DMS 273 (cell line): ENCODE data around the gene ABHD12.
"Not testable (repeated sequence)": the region's sequence is repeated elsewhere in the genome, so short reads cannot be mapped to it uniquely, and the experiment has no call there.

Experiments used
- DNase-seq: peaks from one replicate; lab custom pipeline; 2025; ENCODE audit not compliant: unreplicated experiment; lab: John Stamatoyannopoulos, UW

ABHD12 gene

DNA sequence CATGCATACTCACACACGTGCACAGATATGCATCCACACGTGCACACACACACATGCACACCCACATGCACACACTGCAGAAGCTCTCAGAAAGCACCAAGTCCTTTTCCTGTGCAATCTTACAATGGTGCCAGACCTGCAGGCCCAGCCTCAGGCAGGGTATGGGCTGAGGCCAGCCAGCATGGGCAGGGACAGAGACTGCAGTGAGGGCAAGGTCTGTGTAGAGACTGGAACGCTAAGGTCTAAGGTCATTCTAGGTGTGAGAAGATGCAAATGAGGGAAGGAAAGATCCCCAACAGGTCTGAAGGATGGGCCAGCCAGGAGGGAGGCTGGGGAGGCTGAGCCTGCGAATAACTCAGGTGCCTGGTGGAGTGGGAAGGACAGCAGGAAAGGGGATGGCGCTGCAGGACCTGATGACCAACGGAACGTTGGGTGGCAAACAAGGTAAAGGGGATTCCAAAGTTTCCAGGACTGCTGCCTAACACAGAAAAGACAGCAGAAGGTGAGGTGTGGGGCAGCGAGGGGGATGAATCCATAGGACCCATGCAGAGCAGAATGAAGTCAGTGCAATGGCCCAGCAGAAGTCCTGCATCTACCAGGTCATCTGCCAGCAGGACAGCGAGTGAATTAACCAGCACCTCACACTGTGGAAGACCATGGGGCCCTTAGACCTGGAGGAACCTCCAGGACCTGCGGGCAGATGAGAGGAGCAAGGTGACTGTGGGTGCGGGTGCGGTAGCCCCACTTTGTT is 67.0 kb downstream of the ABHD12 start:
- DNase-seq = no peak

DNA sequence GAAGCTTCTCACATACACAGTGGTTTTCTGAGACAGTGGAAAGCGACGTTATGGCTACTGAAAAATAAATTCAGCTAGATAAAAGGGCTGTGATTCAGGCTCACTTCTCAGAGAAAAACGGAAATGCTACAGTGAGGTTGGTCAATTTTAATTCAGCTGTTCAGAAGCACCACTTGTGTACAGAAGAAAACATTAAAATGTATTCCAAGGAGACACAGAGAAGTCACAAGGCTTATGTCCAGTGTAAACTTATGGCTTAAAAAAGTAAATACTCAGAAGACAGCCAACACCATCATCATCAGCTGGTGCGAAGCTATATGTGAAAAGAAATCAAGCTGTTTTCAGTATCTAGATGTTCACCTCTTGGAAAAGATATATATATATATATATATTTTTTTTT is 68.6 kb downstream of the ABHD12 start:
- no peak for DNase-seq

DNA sequence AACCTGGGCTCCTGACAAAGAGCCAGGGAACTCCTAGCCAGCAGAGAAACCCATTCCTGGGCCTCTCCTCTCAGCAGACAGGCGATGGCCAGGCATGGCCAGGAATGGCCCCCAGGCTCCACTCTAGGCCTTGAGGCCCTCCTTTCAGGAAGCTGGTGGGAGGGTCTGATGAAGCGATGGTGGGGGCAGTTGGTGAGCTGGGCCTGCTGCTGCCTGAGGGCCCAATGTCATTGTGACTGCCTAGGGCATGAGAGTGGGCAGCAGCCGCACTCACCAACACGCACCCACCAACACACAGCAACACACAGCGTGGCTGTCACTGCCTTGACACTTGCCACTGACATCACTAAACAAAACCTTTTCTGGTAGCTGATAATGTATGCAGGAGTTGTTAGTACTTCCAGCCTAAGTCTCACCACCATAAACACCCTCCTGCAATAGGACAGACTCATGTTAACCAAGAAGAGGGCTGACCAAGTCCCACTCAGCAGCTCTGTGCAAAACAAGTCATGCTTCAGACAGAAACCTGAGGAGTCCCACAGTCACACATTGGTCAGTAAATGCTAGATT is 69.3 kb downstream of the ABHD12 start:
- no peak for DNase-seq

DNA sequence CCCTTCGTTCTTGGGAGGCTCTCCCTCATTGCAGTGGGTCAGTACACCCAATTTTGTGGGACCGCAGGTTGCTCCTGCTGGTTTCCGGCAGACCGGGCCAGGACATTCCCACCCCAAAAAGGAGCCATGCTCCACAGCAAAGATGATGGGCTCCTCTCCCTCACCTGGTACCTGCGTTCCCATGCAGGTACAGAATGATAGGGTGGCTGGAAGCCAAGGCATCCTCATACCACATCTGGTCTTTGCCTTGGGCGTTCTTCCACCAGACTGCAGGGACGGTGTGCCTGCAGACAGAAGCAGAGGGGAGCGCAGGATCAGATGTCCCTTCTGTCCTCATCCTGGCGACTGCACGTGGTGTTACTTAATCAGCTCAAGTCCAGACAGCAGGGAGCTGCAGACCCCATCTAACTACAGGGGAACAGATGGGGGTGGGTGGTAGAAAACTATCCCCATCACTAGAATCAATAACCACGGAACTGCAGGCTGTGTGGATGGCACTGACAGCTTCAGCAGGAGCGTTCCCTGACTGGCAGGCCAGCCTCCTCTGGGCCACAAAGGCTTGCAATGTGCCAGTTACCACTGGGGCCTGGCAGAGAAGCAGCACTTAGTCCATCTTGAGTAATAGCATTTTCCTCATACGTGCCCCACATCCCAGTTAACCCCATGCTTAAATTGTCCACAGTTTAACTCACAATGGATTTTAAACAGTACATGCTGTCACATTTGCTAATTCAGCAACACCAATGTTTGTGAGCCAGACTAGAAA is 70.4 kb downstream of the ABHD12 start:
- no peak for DNase-seq

DNA sequence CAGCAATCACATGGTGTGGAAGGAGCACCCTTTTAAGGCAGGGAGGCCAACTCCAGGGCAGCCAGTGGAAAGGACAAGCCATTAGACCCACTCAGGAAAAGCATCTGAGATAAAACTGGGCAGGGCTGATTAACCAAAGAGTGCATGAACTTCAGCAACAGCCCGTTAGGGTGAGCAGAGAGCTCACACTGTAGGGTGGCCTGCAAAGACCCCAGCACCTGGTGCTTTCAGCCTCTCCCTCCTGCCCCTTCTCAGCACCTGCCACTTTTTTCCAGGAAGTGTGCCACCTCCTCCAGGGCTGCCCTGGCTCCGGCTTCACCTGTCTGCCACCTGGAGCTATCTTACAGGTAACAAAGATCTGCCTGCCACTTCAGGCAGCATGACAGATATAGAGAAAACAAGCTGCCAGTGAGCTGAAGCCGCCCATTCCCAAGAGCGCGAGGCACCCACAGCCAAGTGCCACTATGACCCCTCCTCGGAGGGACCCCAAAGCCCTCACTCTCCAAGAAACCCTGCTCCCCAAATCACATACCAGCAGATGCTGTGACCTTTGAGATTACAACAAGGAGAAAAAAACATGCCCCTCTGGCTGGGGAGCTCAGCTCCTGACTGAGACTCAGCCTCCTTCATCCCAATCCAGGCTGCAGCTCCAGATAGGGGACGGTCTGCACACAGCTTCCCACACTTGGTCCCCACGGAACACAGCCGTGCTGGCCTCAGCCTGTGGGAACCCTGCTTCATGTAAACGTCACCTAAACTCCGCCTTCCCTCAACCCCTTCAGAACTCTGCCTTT is 71.2 kb downstream of the ABHD12 start:
- no peak for DNase-seq

DNA sequence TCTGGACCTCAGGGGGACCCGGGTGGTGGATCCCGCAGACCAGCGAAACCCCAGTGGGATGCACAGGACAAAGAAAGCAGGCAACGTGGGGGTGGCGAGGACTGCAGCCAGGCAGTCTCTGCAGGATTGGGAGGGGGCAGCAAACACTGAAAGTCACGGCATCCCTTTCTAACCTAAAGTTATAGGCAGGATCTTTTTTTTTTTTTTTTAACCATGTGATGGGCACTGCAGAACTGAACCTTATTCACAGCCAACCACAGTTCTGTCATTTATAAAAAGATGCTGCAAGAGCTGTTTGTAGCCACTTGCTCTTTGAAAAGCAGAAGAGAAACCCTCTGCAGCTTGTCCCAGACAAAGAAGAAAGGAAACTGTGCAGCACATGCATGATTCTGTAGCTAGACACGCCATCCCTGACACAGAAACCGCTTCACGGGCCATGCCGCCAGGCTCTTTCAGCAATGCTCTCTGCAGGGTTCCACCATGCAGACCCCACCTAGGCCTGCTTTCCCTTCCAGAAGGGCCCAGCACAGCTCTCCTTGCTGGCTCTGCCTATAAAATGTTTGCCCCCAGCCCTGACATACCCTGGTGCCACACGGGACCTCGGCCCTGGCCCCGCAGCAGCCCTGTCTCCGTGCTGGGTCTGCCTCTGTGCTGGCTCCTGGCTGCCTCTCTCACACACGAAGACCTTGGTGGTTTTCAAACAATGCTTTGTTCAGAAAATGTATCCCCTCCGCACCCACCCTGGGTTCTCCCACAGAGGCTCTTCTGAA is 72.0 kb downstream of the ABHD12 start:
- DNase-seq = no peak

DNA sequence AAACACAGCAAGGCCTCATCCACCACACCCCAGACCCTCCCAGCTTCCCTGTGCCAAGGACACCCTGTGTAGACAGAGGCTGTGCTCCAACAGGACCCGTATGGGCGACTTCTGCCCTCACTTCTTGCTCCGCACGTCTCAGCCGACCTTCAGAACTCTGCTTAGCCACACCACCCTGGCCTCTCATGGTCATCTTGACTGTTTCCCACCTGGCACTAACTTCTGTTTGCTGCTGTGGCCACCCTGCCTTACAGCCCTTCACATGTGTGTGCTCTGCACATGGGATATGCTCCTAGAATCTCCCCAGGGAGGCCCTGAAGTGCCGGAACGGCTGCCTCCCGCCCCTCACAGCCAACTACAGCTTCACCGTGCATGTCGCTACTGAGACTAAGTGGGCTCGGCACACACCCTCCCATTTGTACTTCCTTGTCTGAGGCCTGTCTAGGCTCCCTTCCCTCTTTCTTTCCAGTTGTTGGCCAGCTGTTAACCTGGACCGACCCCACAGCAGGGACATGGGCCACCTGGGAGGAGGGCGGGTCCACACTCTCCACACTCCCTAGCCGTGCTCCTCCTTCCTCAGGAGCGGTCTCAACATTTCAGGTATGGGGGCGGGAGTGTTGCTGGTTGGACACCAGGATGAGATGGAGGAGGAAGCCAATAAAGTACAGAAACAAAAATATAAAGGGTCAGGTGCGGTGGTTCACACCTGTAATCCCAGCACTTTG is 73.1 kb downstream of the ABHD12 start:
- DNase-seq = no peak

DNA sequence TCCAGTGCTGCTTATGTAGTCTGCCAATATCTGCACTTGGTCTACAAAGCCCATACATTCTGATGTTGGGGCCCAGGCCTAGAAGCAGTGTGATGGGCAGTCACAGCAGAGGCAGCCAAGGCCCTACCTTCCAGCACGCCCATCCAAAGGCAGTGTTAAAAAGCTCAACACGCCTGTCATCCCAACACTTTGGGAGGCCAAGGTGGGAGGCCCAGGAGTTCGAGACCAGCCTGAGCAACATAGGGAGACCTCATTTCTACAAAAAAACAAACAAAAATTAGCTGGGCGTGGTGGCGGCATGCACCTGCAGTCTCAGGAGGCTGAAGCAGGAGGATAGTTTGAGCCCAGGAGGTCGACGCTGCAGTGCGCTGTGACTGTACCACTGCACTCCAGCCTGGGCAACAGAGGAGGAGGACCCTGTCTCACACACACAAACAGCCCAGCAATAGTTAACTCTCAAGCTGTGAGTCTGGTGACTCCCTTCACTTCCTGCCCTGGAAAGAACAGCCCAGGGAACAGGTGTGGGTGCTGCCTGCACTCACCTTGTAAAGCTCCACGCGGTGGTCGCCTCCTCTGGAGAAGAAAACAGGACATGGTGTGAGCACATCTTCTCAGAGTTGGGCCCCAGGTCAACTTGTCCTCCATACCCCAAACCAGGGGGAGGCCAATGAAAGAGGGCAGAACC is 74.0 kb downstream of the ABHD12 start:
- DNase-seq = no peak

DNA sequence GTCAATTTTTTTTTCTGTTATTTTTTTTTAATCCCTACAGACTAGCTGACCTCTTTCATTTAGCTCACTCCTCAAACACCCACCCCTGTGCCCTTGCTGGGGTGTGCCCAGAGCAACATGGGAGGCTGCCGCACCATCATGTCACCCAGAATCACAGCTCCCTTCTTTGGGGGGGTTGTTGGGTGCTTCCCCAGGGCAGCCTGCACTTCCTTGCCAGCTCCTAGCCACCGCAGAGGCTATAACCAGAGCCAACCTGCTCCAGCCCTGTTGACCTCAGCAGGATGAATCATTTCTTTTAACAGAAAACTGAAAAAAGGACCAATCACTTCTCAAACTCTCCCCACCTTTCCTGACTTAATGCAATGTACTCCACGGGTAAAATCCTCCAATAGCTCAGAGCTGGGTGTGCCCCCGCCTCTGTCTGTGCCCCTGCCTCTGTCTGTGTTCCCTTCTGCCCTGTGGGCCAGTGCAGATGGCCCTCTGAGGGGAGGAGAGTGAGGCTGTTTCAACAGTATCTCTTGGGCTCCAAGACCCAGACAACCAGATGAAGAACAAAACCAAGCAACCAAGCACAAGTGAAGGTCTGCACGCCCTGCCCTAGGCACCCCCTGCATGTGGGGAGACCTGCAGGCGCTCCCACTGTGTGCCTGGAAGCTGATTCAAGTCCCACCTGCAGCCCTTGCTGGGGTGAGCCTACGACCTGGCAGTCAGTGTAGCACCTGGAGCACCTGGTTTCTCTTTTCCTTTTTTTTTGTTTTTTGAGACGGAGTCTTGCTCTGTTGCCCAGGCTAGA is 75.0 kb downstream of the ABHD12 start:
- no peak for DNase-seq

DNA sequence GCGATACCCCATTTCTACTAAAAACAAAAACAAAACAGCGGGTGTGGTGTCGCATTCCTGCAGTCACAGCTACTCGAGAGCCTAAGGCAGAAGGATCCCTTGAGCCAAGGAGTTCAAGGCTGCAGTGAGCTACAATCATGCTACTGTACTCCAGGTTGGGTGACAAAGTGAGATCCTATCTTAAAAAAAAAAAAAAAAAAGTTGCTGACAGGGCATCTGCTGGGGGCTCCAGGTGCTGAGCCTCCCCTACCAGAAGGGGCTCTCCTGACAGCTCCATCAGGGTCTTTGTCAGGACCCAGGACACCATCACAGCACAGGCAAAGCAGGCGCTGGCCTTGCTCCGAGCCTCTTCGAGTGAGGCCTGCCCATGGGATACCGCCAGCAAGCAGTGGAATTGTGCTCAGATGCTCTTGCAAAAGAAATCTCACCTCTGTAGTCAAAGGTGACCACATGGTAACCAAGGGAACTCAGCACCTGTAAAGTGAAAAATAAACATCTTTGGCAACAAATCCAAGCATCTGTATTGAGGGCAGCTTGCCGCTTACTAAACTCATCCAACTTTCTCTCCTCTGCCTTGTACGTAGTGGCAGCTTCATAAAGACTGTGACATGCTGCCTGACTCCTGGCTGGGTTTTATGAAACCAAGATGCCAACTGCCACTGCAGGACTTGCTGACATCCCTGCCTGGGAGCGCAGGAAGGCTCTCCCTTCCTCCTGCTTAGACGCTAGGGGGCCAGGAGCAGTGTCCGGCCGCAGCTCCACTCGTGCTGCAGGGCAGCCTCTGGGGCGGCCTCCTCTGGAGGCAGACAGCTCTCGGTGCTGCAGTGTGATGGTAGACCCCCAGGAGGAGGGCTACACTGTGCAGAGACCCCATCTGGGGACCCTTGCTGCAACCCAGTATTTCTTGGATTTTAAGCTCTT is 75.9 kb downstream of the ABHD12 start:
- DNase-seq = no peak

DNA sequence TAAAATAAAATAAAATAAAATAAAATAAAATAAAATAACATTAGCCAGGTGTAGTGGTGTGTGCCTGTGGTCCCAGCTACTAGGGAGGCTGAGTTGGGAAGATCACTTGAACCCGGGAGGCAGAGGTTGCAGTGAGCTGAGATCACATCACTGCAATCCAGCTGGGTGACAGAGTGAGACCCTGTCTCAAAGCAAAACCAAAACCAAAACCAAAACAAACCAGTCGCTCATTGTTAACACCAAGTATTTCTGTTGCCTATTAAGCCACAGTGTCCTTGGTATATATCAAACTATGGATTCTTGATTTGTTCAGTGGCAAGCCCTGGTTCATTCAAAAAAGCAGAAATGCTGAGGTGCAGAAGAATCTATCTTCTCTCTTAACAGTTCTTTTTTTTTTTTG is 77.0 kb downstream of the ABHD12 start:
- no peak for DNase-seq

DNA sequence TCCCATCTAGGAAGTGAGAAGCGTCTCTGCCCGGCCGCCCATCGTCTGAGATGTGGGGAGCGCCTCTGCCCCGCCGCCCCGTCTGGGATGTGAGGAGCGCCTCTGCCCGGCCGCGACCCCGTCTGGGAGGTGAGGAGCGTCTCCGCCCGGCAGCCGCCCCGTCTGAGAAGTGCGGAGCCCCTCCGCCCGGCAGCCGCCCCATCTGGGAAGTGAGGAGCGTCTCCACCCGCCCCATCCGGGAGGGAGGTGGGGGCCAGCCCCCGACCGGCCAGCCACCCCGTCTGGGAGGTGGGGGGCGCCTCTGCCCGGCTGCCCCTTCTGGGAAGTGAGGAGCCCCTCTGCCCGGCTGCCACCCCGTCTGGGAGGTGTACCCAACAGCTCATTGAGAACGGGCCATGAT is 77.9 kb downstream of the ABHD12 start:
- DNase-seq = not testable (repeated sequence)

DNA sequence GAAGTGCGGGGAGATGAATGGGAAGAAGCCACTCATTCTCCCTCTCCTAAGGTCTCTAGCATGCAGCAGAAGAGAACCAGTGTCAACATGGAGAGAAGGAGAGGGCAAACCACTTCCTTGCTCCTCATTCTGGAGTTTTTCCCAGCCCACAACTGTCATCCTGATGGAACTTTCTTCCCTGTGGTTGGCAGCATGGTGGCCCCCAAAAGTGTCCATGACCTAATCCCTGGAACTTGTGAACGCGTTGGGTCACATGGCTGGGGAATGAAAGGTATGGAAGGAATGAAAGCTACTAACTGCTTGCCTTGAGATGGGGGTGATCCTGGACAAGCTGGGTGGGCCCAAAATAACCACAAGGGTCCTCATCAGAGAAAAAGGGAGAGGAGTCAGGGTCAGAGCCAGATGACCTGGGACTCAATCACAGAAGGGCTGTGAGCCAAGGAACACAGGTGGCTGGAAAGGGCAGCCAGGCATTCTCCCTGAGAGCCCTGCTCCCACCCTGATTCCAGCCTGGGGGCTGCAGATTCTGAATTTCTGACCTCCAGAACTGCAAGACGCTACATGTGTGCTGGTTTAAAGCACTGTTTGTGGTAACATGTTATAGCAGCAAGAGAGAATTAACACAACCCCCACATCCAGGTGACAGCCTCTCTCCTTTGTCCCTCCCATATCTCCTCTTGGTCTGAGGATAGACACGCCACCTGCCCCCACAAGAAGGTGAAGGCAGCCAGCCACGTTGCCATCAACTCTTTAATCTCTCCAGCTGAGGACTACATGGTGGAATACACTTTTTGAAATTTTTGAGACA is 79.5 kb downstream of the ABHD12 start:
- DNase-seq = no peak

DNA sequence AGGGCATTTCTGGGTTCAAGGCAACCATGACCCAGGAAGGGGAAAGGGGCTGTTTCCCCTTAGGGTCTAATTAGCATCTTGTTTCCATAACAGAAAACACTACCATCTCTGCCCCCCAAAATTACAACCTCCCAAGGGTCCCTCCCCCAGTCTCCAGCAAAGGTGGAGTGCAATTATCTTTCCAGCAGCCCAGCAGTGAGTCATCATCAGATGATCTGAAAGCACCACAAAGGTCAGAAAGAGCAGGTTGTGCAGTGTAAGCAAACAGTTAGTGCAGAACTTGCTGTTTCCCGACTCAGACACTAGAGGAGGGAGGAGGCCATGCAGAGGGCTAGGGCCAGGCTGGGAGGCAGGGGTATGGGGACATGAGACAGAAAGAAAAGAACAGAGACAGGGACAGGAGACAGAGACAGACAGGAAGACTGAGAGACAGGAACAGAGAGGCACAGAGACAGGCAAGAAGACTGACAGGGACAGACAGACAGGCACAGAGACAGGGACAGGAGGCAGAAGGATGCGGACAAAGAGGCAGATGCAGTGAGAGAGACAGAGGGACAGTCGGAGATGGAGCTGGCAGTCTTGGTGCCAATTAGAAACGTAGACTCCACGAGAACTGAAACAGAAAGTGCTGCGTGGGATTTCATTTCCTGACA is 80.2 kb downstream of the ABHD12 start:
- peak; percentile 74 for DNase-seq

DNA sequence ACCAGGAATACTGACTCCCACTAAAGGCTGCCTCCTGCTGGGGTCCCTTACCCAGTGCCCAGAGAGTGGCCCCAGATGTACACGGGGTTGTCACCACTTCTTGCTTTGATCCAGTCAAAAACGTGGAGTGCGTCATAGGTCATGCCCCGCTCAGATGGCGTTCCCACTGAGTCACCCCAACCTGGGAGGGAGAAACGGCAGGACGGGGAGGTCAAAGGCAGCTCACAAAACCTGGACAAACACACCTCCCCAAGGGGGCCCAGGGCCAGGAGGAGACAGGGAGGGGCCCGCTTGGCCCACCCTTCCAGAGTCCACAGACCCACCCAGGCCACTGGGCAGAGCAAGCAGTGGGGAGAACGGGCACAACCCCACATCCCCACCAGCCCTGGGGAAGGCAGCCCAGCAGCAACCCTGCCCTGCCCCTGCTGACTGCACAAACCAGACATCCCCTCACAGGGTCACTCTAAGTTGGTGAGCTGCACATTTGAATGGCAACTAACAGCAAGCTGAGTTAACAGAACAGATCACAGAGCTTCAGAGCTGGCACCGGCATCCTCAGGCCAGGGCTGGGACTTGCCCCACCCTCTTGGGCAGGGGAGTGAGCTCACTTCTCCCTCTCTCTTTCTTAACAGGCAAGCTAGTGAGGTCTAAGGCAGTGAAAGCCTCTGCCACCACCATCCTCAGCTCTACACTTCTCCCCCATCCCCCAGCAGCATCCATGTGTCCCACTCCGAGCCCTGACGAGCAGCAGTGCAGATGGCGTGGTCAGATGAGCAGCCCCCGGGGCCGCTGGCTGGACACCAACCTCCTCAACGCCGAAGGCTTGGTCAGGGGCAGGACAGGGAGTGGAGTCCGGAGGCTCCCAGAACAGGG is 81.0 kb downstream of the ABHD12 start:
- DNase-seq = peak; percentile 42
